AG08396 (cell line): ENCODE measurements around the gene SH3D19.
A peak's percentile ranks its signal among the peaks of the same experiment; 100 is the strongest.

Experiments used
- DNase-seq: peaks from one replicate; pipeline ENCODE4 v3.0.0; 2012; ENCODE audit warnings: low spot score, mixed read lengths

Gene SH3D19

GRCh38 chr4:151195801-151196200 is 129.6 kb downstream of the SH3D19 start:
- peak; percentile 26 for DNase-seq

- no peak for DNase-seq
Measured at GRCh38 chr4:151193414-151193813, 132.0 kb downstream of the SH3D19 start.

- DNase-seq: no peak
Measured at GRCh38 chr4:151192556-151193235, 132.7 kb downstream of the SH3D19 start.

- DNase-seq: peak; percentile 56
Measured at GRCh38 chr4:151184523-151185458, 140.6 kb downstream of the SH3D19 start.

GRCh38 chr4:151182455-151182996 is 142.9 kb downstream of the SH3D19 start:
- DNase-seq: no peak

GRCh38 chr4:151176685-151177084 is 148.7 kb downstream of the SH3D19 start:
- no peak for DNase-seq

- DNase-seq: no peak
Measured at GRCh38 chr4:151175754-151176631, 149.4 kb downstream of the SH3D19 start.

- no peak for DNase-seq
Measured at GRCh38 chr4:151175233-151175632, 150.2 kb downstream of the SH3D19 start.

- DNase-seq: no peak
Measured at GRCh38 chr4:151174784-151175183, 150.6 kb downstream of the SH3D19 start.

GRCh38 chr4:151173871-151174270 is 151.5 kb downstream of the SH3D19 start:
- no peak for DNase-seq

GRCh38 chr4:151169900-151170299 is 155.5 kb downstream of the SH3D19 start:
- DNase-seq: no peak

GRCh38 chr4:151169223-151169622 is 156.2 kb downstream of the SH3D19 start:
- peak; percentile 94 for DNase-seq

- DNase-seq: no peak
Measured at GRCh38 chr4:151167561-151167960, 157.8 kb downstream of the SH3D19 start.

GRCh38 chr4:151166636-151167035 is 158.8 kb downstream of the SH3D19 start:
- no peak for DNase-seq

GRCh38 chr4:151165205-151166000 is 160.0 kb downstream of the SH3D19 start:
- DNase-seq: no peak

- no peak for DNase-seq
Measured at GRCh38 chr4:151163855-151164254, 161.6 kb downstream of the SH3D19 start.

- DNase-seq: no peak
Measured at GRCh38 chr4:151158979-151159378, 166.4 kb downstream of the SH3D19 start.

GRCh38 chr4:151157543-151157942 is 167.9 kb downstream of the SH3D19 start:
- no peak for DNase-seq

GRCh38 chr4:151153585-151153984 is 171.8 kb downstream of the SH3D19 start:
- DNase-seq: no peak

GRCh38 chr4:151152028-151152427 is 173.4 kb downstream of the SH3D19 start:
- no peak for DNase-seq
